ENCODE measurements around the gene SEC14L2. TPM values are rescaled to one million over a fixed set of nuclear protein-coding genes. Genes with fewer than 3 reads are reported as not detected.

Gene SEC14L2
- 10 to 100 TPM; 10.4 to 13.2 (median 12.5) TPM for total RNA-seq

DNA sequence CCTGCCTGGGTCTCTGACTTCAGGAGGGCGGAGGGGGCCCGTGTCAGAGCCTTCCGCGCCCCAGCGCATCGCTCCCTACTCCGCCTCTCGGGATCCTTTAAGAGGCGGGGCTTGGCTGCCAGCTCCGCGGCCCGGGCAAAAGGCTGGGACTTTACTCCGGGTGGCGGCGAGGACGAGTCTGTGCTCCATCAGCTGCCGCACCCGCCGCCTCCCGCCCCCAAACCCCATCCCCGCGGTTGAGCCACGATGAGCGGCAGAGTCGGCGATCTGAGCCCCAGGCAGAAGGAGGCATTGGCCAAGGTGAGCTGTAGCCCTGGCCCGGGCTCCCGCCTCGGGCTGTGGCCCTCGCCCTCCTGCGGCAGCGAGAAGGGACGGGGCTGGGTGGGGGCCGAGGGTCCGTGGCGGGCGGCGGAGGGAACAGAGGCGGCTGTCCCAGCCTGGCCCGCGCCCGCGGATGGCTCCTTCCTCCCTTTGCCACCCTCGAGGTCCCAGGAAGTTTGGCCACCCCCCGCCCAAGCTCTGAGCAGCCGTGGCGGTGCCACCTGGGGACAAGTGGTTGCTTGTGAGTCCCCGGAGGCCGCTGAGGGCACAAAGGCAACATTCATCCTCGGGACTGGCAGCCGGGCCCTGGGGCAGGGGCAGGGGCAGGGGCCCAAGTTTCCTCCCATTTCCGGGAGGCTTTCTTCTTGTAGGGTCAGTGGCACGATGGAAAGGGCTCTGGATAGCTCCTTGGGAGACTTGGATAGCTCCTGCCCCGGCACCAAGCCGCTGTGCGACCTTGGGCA lies at the start of gene SEC14L2:
TSS of gene SEC14L2 (plus strand) at position 148 of the 785 bp plus-strand sequence. CDS start at position 247, 99 bp downstream.
- H3K9me3 Mint-ChIP-seq, result no peaks in the 10 kb centered on the region

DNA sequence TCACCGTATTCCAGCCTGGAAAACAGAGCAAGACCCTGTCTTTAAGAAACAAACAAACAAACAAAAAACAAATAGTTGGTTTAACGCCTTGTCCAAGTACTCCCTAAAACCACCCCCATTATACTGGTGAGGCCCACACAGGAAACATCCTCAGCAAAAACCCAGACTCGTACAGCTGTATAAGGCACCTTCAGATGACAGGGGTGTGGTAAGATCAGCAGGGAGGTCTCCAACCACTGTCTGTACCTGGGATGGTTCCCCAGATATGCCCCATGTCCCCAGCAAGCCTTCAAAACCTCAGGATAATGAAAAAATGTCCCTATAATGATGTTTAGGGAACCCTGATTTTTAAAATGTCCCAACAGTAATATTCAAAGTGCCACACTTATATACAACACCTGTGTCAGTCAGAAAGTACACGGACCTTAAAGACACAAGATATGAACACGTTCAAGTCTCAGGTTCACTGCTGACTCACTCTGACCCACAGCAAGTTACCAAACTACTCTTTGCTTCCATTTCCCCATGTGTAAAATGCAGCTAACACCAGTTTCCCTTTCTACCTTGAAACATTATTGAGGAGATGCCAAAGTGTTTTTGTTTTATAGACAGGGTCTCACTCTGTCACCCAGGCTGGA lies 49.4 kb upstream of the SEC14L2 start:
- DNase-seq, result no peak
- no peaks in the 10 kb centered on the region for H3K9me3 Mint-ChIP-seq
- peak overlapping the region; percentile 40 for H3K4me3 Mint-ChIP-seq
- H3K36me3 Mint-ChIP-seq (ENCODE audit: insufficient read depth), result peaks cover 53% of the 10 kb centered on the region
- ATAC-seq, result peak; percentile 80 to 85
- H3K4me1 Mint-ChIP-seq (ENCODE audit: low read depth), result peaks cover 64% of the 10 kb centered on the region
- no peaks in the 10 kb centered on the region for H3K27me3 Mint-ChIP-seq (ENCODE audit: low read depth)

More for the DNA sequence above, at the start of gene SEC14L2:
- DNase-seq (peak; percentile 61), ATAC-seq (peak; percentile 93 to 94)
- H3K27me3 Mint-ChIP-seq (ENCODE audit: low read depth), result peaks cover 4% of the 10 kb centered on the region
- peaks cover 33% of the 10 kb centered on the region for H3K4me1 Mint-ChIP-seq (ENCODE audit: low read depth)
- no peaks in the 10 kb centered on the region for H3K36me3 Mint-ChIP-seq (ENCODE audit: insufficient read depth)
- peak within 1 kb of the TSS; percentile 87 for H3K4me3 Mint-ChIP-seq

DNA sequence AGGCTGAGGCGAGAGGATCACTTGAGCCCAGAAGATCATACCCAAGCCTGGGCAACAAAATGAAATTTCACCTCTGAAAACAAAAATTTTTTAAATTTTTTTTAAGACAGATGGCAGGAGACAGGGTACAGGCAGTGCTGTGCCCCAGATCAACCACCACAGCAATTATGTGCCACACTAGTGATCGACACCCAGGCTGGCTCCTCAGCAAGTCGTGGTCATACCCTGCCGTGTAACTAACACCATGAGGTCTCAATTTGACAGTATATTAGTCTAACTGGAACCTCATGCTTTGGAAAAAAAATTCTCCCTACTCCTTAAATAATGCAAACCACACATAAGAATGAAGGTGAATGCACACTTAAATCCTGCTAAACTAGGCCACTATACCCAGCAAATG lies 48.4 kb upstream of the SEC14L2 start:
- no peak for DNase-seq
- no peak for ATAC-seq
- no peaks in the 10 kb centered on the region for H3K9me3 Mint-ChIP-seq
- H3K27me3 Mint-ChIP-seq (ENCODE audit: low read depth), result no peaks in the 10 kb centered on the region
- peaks cover 71% of the 10 kb centered on the region for H3K4me1 Mint-ChIP-seq (ENCODE audit: low read depth)
- H3K4me3 Mint-ChIP-seq, result peak overlapping the region; percentile 33
- peaks cover 45% of the 10 kb centered on the region for H3K36me3 Mint-ChIP-seq (ENCODE audit: insufficient read depth)

DNA sequence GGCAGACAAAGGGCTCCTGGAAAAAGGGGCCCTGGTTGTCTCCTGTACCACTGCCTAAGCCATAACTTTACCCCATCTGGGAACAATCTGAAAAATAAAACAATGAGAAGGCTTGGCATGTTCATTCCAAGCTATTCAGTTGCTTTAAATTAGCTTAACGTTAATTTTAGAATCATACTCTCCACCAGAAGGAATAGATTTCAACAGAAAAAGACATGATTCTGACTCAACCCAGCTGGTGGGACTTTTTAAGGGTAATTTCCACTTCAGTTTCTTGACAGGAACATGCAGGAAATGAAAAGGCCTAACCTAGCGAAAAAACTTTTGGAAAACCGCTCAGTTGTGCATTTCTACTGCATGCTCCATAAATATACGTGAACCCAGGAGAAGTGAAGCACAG lies 48.0 kb upstream of the SEC14L2 start:
- Mint-ChIP-seq H3K36me3 (ENCODE audit: insufficient read depth) (peaks cover 45% of the 10 kb centered on the region), H3K9me3 (no peaks in the 10 kb centered on the region), H3K27me3 (ENCODE audit: low read depth) (no peaks in the 10 kb centered on the region), H3K4me3 (peak overlapping the region; percentile 33), H3K4me1 (ENCODE audit: low read depth) (peaks cover 75% of the 10 kb centered on the region)
- ATAC-seq (no peak), DNase-seq (no peak)

DNA sequence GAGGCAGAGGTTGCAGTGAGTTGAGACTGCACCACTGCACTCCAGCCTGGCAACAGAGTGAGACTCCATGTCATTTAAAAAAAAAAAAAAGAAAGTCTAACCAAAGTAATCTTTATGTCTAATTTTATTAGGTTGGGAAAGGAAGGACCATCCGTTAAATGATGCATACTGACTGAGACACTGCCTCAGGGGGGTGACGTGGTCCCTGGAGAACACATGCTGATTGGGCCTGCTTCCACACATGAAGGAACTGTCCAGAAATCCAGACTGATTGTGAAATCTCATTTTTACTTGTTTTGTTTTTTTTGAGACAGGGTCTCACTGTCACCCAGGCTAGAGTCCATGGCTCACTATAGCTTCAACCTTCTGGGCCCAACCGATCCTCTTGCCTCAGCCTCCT lies 45.6 kb upstream of the SEC14L2 start:
- ATAC-seq (no peak), DNase-seq (no peak)
- peaks cover 40% of the 10 kb centered on the region for H3K36me3 Mint-ChIP-seq (ENCODE audit: insufficient read depth)
- H3K4me3 Mint-ChIP-seq, result no peak overlapping the region
- H3K4me1 Mint-ChIP-seq (ENCODE audit: low read depth), result peaks cover 82% of the 10 kb centered on the region
- no peaks in the 10 kb centered on the region for H3K27me3 Mint-ChIP-seq (ENCODE audit: low read depth)
- no peaks in the 10 kb centered on the region for H3K9me3 Mint-ChIP-seq

DNA sequence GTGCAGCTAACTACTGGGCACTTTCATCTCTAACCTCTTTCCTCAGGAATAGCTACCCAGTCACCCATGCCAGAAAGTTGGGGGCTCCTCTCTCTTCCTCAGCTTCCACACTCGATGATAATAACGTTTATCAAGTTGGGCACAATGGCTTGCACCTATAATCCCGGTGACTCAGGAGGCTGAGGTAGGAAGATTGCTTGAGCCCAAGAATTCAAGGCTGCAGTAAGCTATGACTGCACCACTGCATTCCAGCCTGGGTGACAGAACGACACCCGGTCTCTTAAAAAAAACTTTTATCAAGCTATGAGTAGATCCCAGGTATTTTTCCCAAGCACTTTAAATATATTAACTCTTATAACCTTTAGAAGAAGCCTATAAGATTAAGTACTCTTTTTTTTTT lies 42.2 kb upstream of the SEC14L2 start:
- Mint-ChIP-seq H3K36me3 (ENCODE audit: insufficient read depth) (peaks cover 29% of the 10 kb centered on the region), H3K4me3 (peak overlapping the region; percentile 96), H3K9me3 (no peaks in the 10 kb centered on the region), H3K27me3 (ENCODE audit: low read depth) (no peaks in the 10 kb centered on the region), H3K4me1 (ENCODE audit: low read depth) (peaks cover 62% of the 10 kb centered on the region)
- no peak for DNase-seq
- ATAC-seq, result no peak

DNA sequence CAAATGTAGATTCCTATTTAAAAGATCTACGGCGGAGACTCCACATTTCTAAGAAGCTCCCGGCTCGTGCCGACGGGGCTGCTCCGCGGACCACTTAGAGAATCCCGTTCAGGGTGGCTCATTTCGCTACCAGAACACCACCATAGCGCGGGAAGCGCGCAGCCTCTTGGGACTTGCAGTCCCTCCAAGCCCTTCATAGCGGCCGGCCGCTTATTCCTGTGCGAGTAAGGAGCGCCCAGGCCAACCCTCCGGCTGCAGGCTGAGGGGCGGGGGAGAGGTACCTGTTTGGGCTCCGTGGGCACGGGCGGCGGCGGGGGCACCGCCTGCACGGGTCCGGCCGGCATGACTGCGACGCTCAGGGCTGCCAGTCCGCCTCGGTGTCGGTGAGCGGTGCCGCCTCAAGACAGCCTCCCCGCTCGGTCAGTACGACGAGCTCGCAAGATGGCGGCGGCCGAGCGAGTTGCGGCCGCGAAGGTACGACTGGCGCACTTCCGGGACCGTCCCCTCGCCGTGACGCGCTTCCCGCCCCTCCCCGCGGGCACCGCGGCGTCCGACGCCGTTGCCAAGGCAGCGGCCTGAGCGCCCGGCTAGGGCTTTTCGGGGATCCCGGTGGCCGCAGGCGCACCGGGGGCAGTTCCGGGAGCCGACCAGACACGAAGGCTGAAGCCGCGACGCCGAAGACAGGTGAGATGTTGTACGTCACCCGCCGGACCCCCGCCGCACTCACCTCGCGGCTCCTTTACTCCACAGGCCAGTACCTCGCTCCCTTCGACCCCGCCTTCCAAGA lies 40.2 kb upstream of the SEC14L2 start, which contains the start of the genes CCDC157 and SF3A1:
TSS of gene CCDC157 (plus strand) at position 559 of the 787 bp plus-strand sequence. CDS start 8,994 bp downstream, outside the sequence.
TSS of gene SF3A1 (minus strand) at position 446 of the 787 bp plus-strand sequence. CDS start at position 344, 102 bp downstream.
- H3K27me3 Mint-ChIP-seq (ENCODE audit: low read depth), result no peaks in the 10 kb centered on the region
- peaks cover 46% of the 10 kb centered on the region for H3K4me1 Mint-ChIP-seq (ENCODE audit: low read depth)
- ATAC-seq (peak; percentile 95), DNase-seq (peak; percentile 77)
- no peaks in the 10 kb centered on the region for H3K9me3 Mint-ChIP-seq
- peaks cover 17% of the 10 kb centered on the region for H3K36me3 Mint-ChIP-seq (ENCODE audit: insufficient read depth)
- peak within 1 kb of the TSS; percentile 96 for H3K4me3 Mint-ChIP-seq

DNA sequence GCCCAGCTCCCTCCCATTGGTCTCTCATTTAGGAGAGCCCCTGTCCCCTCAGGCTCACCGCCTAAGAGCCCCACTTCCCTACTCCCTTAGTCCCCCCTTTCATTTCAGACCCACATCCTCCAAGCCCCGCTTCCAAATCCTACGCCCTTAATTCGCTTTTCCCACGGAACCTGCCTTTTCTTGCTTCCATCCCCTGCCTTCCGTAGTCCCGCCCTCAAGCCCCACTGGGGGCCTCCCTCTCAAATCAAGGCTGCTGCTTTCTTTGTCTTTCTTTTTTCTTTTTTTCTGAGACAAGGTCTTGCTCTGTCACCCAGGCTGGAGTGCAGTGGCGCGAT lies 39.6 kb upstream of the SEC14L2 start:
- Mint-ChIP-seq H3K9me3 (no peaks in the 10 kb centered on the region), H3K27me3 (ENCODE audit: low read depth) (no peaks in the 10 kb centered on the region), H3K4me3 (peak overlapping the region; percentile 96), H3K36me3 (ENCODE audit: insufficient read depth) (peaks cover 12% of the 10 kb centered on the region), H3K4me1 (ENCODE audit: low read depth) (peaks cover 41% of the 10 kb centered on the region)
- ATAC-seq, result no peak
- no peak for DNase-seq

DNA sequence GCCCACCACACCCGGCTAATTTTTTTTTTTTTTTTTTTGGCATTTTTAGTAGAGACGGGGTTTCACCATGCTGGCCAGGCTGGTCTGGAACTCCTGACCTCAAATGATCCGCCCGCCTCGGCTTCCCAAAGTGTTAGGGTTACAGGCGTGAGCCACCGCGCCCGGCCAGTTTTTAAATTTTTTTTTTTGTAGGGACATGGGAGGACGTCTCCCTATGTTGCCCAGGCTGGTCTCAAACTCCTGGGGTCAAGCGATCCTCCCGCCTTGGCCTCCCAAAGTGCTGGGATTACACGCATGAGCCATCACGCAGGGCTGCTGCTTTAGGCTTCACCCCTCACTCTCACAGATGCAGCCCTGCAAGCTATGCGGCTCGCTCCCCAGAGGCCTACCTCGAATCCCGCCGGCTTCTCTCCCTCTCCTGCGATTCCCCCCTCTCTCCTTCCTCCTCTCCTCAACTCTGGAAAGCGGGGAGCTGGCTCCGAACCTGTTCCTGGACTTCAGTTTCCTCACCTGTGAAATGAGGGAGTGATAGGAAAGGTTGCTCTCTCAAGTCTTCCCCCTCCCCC lies 39.1 kb upstream of the SEC14L2 start:
- ATAC-seq (no peak), DNase-seq (no peak)
- H3K27me3 Mint-ChIP-seq (ENCODE audit: low read depth), result no peaks in the 10 kb centered on the region
- peaks cover 37% of the 10 kb centered on the region for H3K4me1 Mint-ChIP-seq (ENCODE audit: low read depth)
- H3K9me3 Mint-ChIP-seq, result no peaks in the 10 kb centered on the region
- H3K36me3 Mint-ChIP-seq (ENCODE audit: insufficient read depth), result peaks cover 12% of the 10 kb centered on the region
- peak overlapping the region; percentile 96 for H3K4me3 Mint-ChIP-seq

DNA sequence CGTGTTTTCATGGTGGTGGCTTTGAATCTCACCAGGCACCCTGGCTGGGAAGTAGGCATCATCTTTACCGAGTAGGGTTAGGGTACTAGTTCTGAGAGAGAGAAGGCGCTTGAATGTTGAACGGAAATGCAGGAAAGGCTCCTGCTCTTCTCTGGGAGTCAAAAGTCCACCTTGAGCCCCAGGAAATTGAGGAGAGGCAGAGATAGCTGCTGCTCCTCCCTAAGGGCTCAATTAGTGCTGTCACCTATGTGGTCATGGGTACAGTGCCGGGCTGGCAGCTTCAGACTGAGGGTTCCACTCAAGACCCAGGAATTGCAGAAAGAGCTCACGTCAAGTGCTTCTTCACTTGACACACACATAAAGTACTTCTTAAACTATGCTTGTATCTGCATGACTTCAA lies 38.3 kb upstream of the SEC14L2 start:
- DNase-seq, result no peak
- no peak for ATAC-seq
- H3K4me1 Mint-ChIP-seq (ENCODE audit: low read depth), result peaks cover 32% of the 10 kb centered on the region
- H3K4me3 Mint-ChIP-seq, result no peak overlapping the region
- peaks cover 12% of the 10 kb centered on the region for H3K36me3 Mint-ChIP-seq (ENCODE audit: insufficient read depth)
- no peaks in the 10 kb centered on the region for H3K27me3 Mint-ChIP-seq (ENCODE audit: low read depth)
- no peaks in the 10 kb centered on the region for H3K9me3 Mint-ChIP-seq

DNA sequence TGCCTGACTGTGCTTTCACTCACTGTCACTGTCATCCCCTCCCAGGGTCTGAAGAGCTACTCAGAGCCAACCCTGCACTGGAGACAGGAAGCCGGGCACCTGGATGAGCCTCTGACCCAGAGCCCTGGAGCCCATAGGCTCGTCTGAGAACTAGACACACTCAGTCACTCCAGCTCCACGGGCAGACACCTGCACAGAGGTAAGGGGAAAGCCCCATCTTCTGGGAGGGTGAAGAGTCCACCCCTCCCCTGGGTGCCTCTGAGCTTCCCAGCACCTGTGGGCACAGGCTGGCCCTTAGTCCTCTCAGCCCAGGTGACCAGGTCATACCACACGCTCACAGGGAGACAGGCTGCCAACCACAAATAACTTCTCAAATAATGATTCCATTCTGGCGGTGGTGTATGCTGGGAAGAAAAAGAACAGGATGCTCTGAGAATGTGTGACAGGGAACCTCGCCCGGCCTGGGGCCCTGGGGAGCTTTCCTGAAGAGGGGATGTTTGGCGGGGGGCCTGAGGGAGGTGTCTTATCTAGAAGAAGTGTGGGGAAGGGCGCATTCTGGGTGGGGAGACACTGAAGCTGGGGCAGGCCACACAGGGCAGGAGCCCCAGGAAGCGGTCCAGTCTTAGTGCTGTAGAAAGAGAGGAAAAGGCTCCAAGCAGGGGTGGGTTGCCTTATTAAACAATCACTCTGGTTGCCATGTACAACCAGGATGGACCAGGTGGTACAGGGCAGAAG lies 34.7 kb upstream of the SEC14L2 start:
- H3K27me3 Mint-ChIP-seq (ENCODE audit: low read depth), result no peaks in the 10 kb centered on the region
- H3K36me3 Mint-ChIP-seq (ENCODE audit: insufficient read depth), result peaks cover 7% of the 10 kb centered on the region
- DNase-seq (no peak), ATAC-seq (no peak)
- no peak overlapping the region for H3K4me3 Mint-ChIP-seq
- no peaks in the 10 kb centered on the region for H3K9me3 Mint-ChIP-seq
- peaks cover 6% of the 10 kb centered on the region for H3K4me1 Mint-ChIP-seq (ENCODE audit: low read depth)

DNA sequence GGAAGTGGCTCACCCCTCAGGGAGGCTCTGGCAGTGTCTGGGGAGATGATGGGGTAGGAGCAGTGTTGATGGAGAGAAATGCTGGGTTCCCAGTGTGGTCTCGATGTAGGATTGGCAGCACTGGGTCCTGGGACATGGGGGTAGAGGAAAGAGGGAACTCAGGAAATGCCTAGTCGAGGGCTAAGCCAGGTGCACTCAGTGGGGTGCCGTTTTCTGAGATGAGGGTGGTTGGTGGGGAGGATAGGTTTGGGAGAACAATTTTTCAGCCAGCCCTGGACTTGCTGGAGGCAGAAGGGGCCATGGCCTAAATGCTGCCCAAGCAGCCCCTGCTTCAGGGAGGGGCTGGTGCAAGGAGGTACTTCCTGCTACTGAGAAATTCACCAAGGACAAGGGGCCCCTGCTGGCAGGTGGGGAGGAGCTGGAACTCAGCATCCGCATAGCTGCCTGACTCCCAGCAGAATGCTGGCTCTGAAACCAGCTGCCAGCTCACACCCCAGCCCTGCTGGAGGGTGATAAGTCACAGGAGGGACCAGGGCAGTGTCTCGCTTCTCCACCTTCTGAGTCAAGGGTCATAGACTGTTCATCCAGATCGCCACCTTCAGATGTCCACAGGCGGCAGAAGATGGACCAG lies 34.1 kb upstream of the SEC14L2 start:
- H3K4me1 Mint-ChIP-seq (ENCODE audit: low read depth), result peaks cover 2% of the 10 kb centered on the region
- no peaks in the 10 kb centered on the region for H3K9me3 Mint-ChIP-seq
- peaks cover 7% of the 10 kb centered on the region for H3K36me3 Mint-ChIP-seq (ENCODE audit: insufficient read depth)
- no peak for DNase-seq
- ATAC-seq, result no peak
- H3K27me3 Mint-ChIP-seq (ENCODE audit: low read depth), result no peaks in the 10 kb centered on the region
- no peak overlapping the region for H3K4me3 Mint-ChIP-seq

DNA sequence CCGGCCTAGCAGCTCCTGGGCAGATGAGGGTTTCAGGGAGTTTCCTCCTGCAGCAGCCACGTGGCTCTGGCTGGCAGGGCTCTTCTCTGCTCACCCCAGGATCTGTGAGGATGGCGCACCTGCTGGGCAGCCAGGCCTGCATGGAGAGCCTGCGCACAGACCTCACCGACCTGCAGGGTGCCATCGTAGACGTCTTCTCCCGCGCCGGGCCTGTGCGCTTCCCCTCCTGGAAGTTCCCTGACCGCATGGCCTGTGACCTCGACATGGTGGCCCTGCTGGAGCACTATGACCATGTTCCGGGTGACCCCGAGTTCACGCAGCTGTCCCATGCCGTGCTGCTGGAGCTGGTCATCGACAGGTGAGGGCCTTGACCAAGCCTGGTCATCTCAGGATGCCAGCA lies 30.9 kb upstream of the SEC14L2 start:
- H3K36me3 Mint-ChIP-seq (ENCODE audit: insufficient read depth), result peaks cover 7% of the 10 kb centered on the region
- H3K4me3 Mint-ChIP-seq, result no peak overlapping the region
- no peak for ATAC-seq
- H3K4me1 Mint-ChIP-seq (ENCODE audit: low read depth), result no peaks in the 10 kb centered on the region
- no peaks in the 10 kb centered on the region for H3K27me3 Mint-ChIP-seq (ENCODE audit: low read depth)
- H3K9me3 Mint-ChIP-seq, result no peaks in the 10 kb centered on the region
- DNase-seq, result no peak
